WTC11 (cell line): ENCODE results near the gene ADARB2. TPM values are rescaled to one million over a fixed set of nuclear protein-coding genes. Genes with fewer than 3 reads are reported as not detected.

Experiments
- ATAC-seq: fragments of 200-7000 bp; cut with Tn5 transposase; 2 replicates; pipeline ENCODE4 v1.10.0; 2021; ENCODE audit warnings: mild to moderate bottlenecking, moderate library complexity
- CTCF ChIA-PET: fragments of 300-600 bp; sonication (Branson Sonifier 250); formaldehyde crosslinking; loops from one replicate; lab custom pipeline; 2021; ENCODE audit warnings: antibody characterized with exemption; lab: Charles Lee
- POLR2A ChIA-PET: fragments of 350-600 bp; sonication (Branson Sonifier 250); formaldehyde crosslinking; loops from one replicate; lab custom pipeline; 2021; ENCODE audit warnings: antibody characterized with exemption; lab: Charles Lee
- DNase-seq: peaks from one replicate; pipeline ENCODE4 v3.0.0; 2021; ENCODE audit warnings: low spot score
- H3K27ac Mint-ChIP-seq: 2 replicates; pipeline ENCODE4 v1.8.0; 2021; ENCODE audit warnings: mixed read lengths
- H3K27me3 Mint-ChIP-seq: 2 replicates; pipeline ENCODE4 v1.8.0; 2021; ENCODE audit warnings: low read depth, mild to moderate bottlenecking, moderate library complexity, mixed read lengths
- H3K36me3 Mint-ChIP-seq: 2 replicates; pipeline ENCODE4 v1.8.0; 2021; ENCODE audit warnings: mixed read lengths
- H3K4me1 Mint-ChIP-seq: 2 replicates; pipeline ENCODE4 v1.8.0; 2022; ENCODE audit warnings: mixed read lengths
- H3K4me3 Mint-ChIP-seq: 2 replicates; pipeline ENCODE4 v1.8.0; 2021; ENCODE audit warnings: mild to moderate bottlenecking, moderate library complexity, mixed read lengths
- H3K9me3 Mint-ChIP-seq: 2 replicates; pipeline ENCODE4 v1.8.0; 2021; ENCODE audit warnings: mixed read lengths
- ARID4B ChIP-seq: sonication (generic); formaldehyde crosslinking; IDR thresholded peaks from 2 replicates; pipeline ENCODE4 v1.8.0; 2023; ENCODE audit warnings: missing genetic modification reagents, mild to moderate bottlenecking, borderline replicate concordance
- ATF1 ChIP-seq: sonication (generic); formaldehyde crosslinking; IDR thresholded peaks from 2 replicates; pipeline ENCODE4 v1.8.1; 2023; ENCODE audit warnings: mild to moderate bottlenecking, moderate library complexity, missing genetic modification reagents
- ATF2 ChIP-seq: sonication (generic); formaldehyde crosslinking; IDR thresholded peaks from 2 replicates; pipeline ENCODE4 v1.8.1; 2022; ENCODE audit warnings: low read depth, missing genetic modification reagents, borderline replicate concordance
- CREB1 ChIP-seq: sonication (generic); formaldehyde crosslinking; IDR thresholded peaks from 2 replicates; pipeline ENCODE4 v1.8.0; 2023; ENCODE audit warnings: mild to moderate bottlenecking, missing genetic modification reagents
- E2F5 ChIP-seq: sonication (generic); formaldehyde crosslinking; IDR thresholded peaks from 2 replicates; pipeline ENCODE4 v1.8.1; 2022; ENCODE audit warnings: mild to moderate bottlenecking, moderate library complexity, missing genetic modification reagents
- GRHL2 ChIP-seq: fragments of 250-450 bp; sonication (Bioruptor Pico); IDR thresholded peaks from 2 replicates; pipeline ENCODE4 v1.8.0; 2022; ENCODE audit warnings: mild to moderate bottlenecking, moderate library complexity; ENCODE audit not compliant: insufficient replicate concordance, severe bottlenecking
- IRF2 ChIP-seq: sonication (generic); formaldehyde crosslinking; IDR thresholded peaks from 2 replicates; pipeline ENCODE4 v1.8.0; 2022; ENCODE audit warnings: low read depth, missing genetic modification reagents, borderline replicate concordance
- PRDM15 ChIP-seq: sonication (generic); formaldehyde crosslinking; IDR thresholded peaks from 2 replicates; pipeline ENCODE4 v1.8.0; 2022; ENCODE audit warnings: missing genetic modification reagents
- PREB ChIP-seq: sonication (generic); formaldehyde crosslinking; IDR thresholded peaks from 2 replicates; pipeline ENCODE4 v1.8.1; 2022; ENCODE audit warnings: mild to moderate bottlenecking, missing genetic modification reagents, moderate library complexity, borderline replicate concordance
- RELA ChIP-seq: sonication (generic); formaldehyde crosslinking; IDR thresholded peaks from 2 replicates; pipeline ENCODE4 v1.8.1; 2022; ENCODE audit warnings: missing genetic modification reagents, mild to moderate bottlenecking, borderline replicate concordance
- SMAD4 ChIP-seq: sonication (generic); formaldehyde crosslinking; IDR thresholded peaks from 2 replicates; pipeline ENCODE4 v1.8.0; 2022; ENCODE audit warnings: mild to moderate bottlenecking, missing genetic modification reagents
- ZMAT4 ChIP-seq: fragments of 250-450 bp; sonication (Bioruptor Pico); IDR thresholded peaks from 2 replicates; pipeline ENCODE4 v1.9.0; 2021; ENCODE audit warnings: mild to moderate bottlenecking
- ZNF396 ChIP-seq: fragments of 250-450 bp; sonication (Bioruptor Pico); IDR thresholded peaks from 2 replicates; pipeline ENCODE4 v1.8.0; 2021; ENCODE audit warnings: mild to moderate bottlenecking, moderate library complexity, borderline replicate concordance
- ZNF416 ChIP-seq: fragments of 250-450 bp; sonication (Bioruptor Pico); IDR thresholded peaks from 2 replicates; pipeline ENCODE4 v1.9.0; 2021; ENCODE audit warnings: mild to moderate bottlenecking, inconsistent platforms
- ZNF423 ChIP-seq: fragments of 250-450 bp; sonication (Bioruptor Pico); IDR thresholded peaks from 2 replicates; pipeline ENCODE4 v2.1.2; 2022; ENCODE audit warnings: mild to moderate bottlenecking, moderate library complexity
- ZNF532 ChIP-seq: fragments of 250-450 bp; sonication (Bioruptor Pico); IDR thresholded peaks from 2 replicates; pipeline ENCODE4 v1.9.0; 2021; ENCODE audit warnings: mild to moderate bottlenecking, borderline replicate concordance
- ZNF671 ChIP-seq: fragments of 250-450 bp; sonication (Bioruptor Pico); IDR thresholded peaks from 2 replicates; pipeline ENCODE4 v1.8.0; 2021; ENCODE audit warnings: mild to moderate bottlenecking
- total RNA-seq: library from RNA; stranded (reverse); gene quantifications from 3 replicates; pipeline ENCODE4 v1.2.3, GENCODE V29; 2021

ADARB2 gene
- total RNA-seq, 1 experiment from 2014 or later, result 3.7 TPM

- no peak for ATAC-seq
- H3K4me3 Mint-ChIP-seq, result no peak overlapping the region
- TF ChIP-seq ZNF423 (no peak), ZNF396 (CRISPR knock-in tag) (no peak), ZNF671 (CRISPR knock-in tag) (no peak), CREB1 (no peak), E2F5 (CRISPR knock-in tag) (no peak), IRF2 (CRISPR knock-in tag) (no peak), RELA (CRISPR knock-in tag) (no peak), ATF1 (CRISPR knock-in tag) (no peak), GRHL2 (CRISPR knock-in tag) (no peak), PREB (no peak), SMAD4 (CRISPR knock-in tag) (no peak), ZNF532 (CRISPR knock-in tag) (no peak), ZMAT4 (CRISPR knock-in tag) (no peak), ZNF416 (CRISPR knock-in tag) (no peak), ARID4B (CRISPR knock-in tag) (no peak), ATF2 (CRISPR knock-in tag) (no peak), PRDM15 (CRISPR knock-in tag) (no peak)
- TF ChIP-seq, all 79 proteins: peak for 0
- POLR2A ChIA-PET, result no interaction called here
- CTCF ChIA-PET, result no interaction called here
- peaks cover 9% of the 10 kb centered on the region for H3K4me1 Mint-ChIP-seq
- no peaks in the 10 kb centered on the region for H3K36me3 Mint-ChIP-seq
- DNase-seq, result no peak
- H3K9me3 Mint-ChIP-seq, result no peaks in the 10 kb centered on the region
- peaks cover 4% of the 10 kb centered on the region; the same call in 1 of the 2 replicates for H3K27me3 Mint-ChIP-seq
- H3K27ac Mint-ChIP-seq, result no peak overlapping the region
Measured at GRCh38 chr10:1468811-1469210, 268.5 kb downstream of the ADARB2 start.
